ENCODE results near the gene LAYN. TPM values are rescaled to one million over a fixed set of nuclear protein-coding genes. Genes with fewer than 3 reads are reported as not detected.

The LAYN gene
- total RNA-seq, result 5.3 and 6.9 TPM in 2 replicates

- no peak for TF ChIP-seq CTCF (IDR thresholded peaks at IDR 0.05; ENCODE audit: insufficient read depth, low read length, severe bottlenecking)
- DNase-seq (ENCODE audit: low read depth), result no peak
- no peak for FAIRE-seq
- H3K27me3 ChIP-seq (ENCODE audit: control insufficient read depth, insufficient read depth, low read length), result no peaks in the 10 kb centered on the region
- no peaks in the 10 kb centered on the region for H3K36me3 ChIP-seq (ENCODE audit: control insufficient read depth, insufficient read depth, low read length)
- H3K4me3 ChIP-seq (ENCODE audit: low read depth, low read length), result peak within 1 kb of the TSS; percentile 44
These were observed at the start of gene LAYN for GRCh38 chr11:111540114-111540936. Gene LAYN (plus strand): TSS chr11:111540720. CDS start chr11:111540844, 124 bp downstream.

GRCh38 chr11:111494040-111494439 is 46.5 kb upstream of the LAYN start:
- TF ChIP-seq CTCF (IDR thresholded peaks at IDR 0.05; ENCODE audit: insufficient read depth, low read length, severe bottlenecking), result no peak
- H3K4me3 ChIP-seq (ENCODE audit: low read depth, low read length), result no peak overlapping the region
- no peak for DNase-seq (ENCODE audit: low read depth)
- H3K27me3 ChIP-seq (ENCODE audit: control insufficient read depth, insufficient read depth, low read length), result no peaks in the 10 kb centered on the region
- no peaks in the 10 kb centered on the region for H3K36me3 ChIP-seq (ENCODE audit: control insufficient read depth, insufficient read depth, low read length)
- FAIRE-seq, result no peak

- no peak for TF ChIP-seq CTCF (IDR thresholded peaks at IDR 0.05; ENCODE audit: insufficient read depth, low read length, severe bottlenecking)
These were observed 41.0 kb upstream of the LAYN start for GRCh38 chr11:111499483-111499882.

GRCh38 chr11:111500481-111500880 is 40.0 kb upstream of the LAYN start:
- FAIRE-seq (no peak), DNase-seq (ENCODE audit: low read depth) (peak; percentile 79)
- no peaks in the 10 kb centered on the region for H3K36me3 ChIP-seq (ENCODE audit: control insufficient read depth, insufficient read depth, low read length)
- H3K4me3 ChIP-seq (ENCODE audit: low read depth, low read length), result no peak overlapping the region
- no peak for TF ChIP-seq CTCF (IDR thresholded peaks at IDR 0.05; ENCODE audit: insufficient read depth, low read length, severe bottlenecking)
- H3K27me3 ChIP-seq (ENCODE audit: control insufficient read depth, insufficient read depth, low read length), result no peaks in the 10 kb centered on the region

More at GRCh38 chr11:111499483-111499882, 41.0 kb upstream of the LAYN start:
- H3K36me3 ChIP-seq (ENCODE audit: control insufficient read depth, insufficient read depth, low read length), result no peaks in the 10 kb centered on the region
- FAIRE-seq (no peak), DNase-seq (ENCODE audit: low read depth) (no peak)
- no peak overlapping the region for H3K4me3 ChIP-seq (ENCODE audit: low read depth, low read length)
- H3K27me3 ChIP-seq (ENCODE audit: control insufficient read depth, insufficient read depth, low read length), result no peaks in the 10 kb centered on the region

- no peak for TF ChIP-seq CTCF (IDR thresholded peaks at IDR 0.05; ENCODE audit: insufficient read depth, low read length, severe bottlenecking)
- Histone ChIP-seq H3K36me3 (ENCODE audit: control insufficient read depth, insufficient read depth, low read length) (no peaks in the 10 kb centered on the region), H3K4me3 (ENCODE audit: low read depth, low read length) (no peak overlapping the region), H3K27me3 (ENCODE audit: control insufficient read depth, insufficient read depth, low read length) (no peaks in the 10 kb centered on the region)
- FAIRE-seq (no peak), DNase-seq (ENCODE audit: low read depth) (peak; percentile 76)
These were observed 37.9 kb upstream of the LAYN start for GRCh38 chr11:111502611-111503010.

All from bronchial epithelial cell (primary cell).